Astrocyte (in vitro differentiated cells and primary cell): ENCODE measurements around the gene SERPINI2.

Source experiments
- CTCF ChIP-seq: IDR thresholded peaks from 2 replicates; pipeline ENCODE4 v1.5.1; 2011; ENCODE audit warnings: low read depth, mild to moderate bottlenecking, inconsistent platforms, low read length, moderate library complexity; ENCODE audit not compliant: insufficient read depth
- EZH2 ChIP-seq: IDR thresholded peaks from 2 replicates; pipeline ENCODE4 v1.6.1; 2012; ENCODE audit warnings: mild to moderate bottlenecking, low read length, inconsistent platforms; ENCODE audit not compliant: insufficient read depth

DNA sequence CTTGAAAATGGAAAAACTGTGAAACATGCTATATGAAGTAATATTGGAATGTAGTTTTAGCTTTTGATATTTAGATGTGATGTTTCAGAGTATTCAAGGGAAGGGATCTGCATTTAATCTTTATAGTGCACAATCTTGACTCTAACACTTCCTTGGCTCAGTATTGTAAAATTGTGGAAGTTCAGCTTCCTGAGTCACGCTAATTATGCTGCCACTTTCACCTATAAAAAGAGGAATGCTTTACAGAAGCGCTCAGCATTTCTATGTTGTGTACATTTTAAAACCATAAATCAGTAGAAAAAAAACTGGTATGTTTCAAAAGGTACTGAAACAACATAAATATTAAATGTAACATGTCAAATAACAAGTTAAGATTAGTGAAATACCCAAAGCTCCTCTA, 32.6 kb downstream of the SERPINI2 start:
- TF ChIP-seq CTCF (no peak), EZH2 (no peak)
